ENCODE data around the gene CCDC12.

DNA sequence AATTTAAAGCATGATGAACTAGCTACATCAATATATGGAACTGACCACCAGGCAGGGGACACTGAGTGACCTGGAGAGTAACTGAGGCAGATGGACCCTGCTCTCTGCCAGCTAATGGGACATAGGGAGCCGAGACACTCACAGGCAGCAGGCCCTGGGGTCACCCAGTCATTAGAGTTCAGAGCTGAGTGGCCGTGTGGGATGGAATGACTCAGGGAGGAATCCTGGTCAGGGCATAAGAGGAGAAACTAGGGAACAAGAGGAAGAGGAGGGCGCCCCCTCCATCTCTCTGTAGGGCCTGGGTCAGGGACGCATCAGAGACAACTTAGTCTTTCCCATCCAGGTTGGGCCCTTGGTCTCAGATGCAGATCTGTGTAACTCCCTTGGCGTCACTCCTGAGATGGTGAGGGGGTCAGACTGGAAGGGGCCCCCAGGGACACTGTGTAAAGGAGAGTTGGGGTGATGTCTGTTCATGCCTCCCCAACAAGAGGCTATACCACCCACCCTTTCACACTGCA lies 39.8 kb downstream of the CCDC12 start:
- TF ChIP-seq POLR2AphosphoS5 (IDR thresholded peaks at IDR 0.05; ENCODE audit: low read depth, low read length) (no peak), POLR2A (IDR thresholded peaks at IDR 0.05; ENCODE audit: low read depth, low read length) (no peak)

Measured in GM12892 (cell line).